IMR-90 (cell line): Measurements from ENCODE around the gene ANKRD61. TPM values are rescaled to one million over a fixed set of nuclear protein-coding genes. Genes with fewer than 3 reads are reported as not detected.

Experiments
- ATAC-seq: fragments of 200-7000 bp; cut with Tn5 transposase; 2 replicates; pipeline ENCODE4 v1.9.1; 2020; ENCODE audit warnings: low read depth, mild to moderate bottlenecking, moderate library complexity
- BruUV-seq: library from RNA; stranded (reverse); fragments of 400-500 nt; replicated peaks from 2 replicates; lab custom pipeline; 2021; lab: Mats Ljungman, UMichigan
- CTCF ChIA-PET: fragments of 300-600 bp; formaldehyde crosslinking; extraction: SDS; loops from one replicate; lab custom pipeline; 2021; ENCODE audit warnings: antibody characterized with exemption; lab: Yijun Ruan, JAX
- POLR2A ChIA-PET: fragments of 300-600 bp; sonication (Branson Sonifier 250); formaldehyde crosslinking; loops from one replicate; lab custom pipeline; 2022; ENCODE audit warnings: antibody characterized with exemption; ENCODE audit not compliant: unreplicated experiment; lab: Charles Lee
- DNase-seq: peaks from one replicate; pipeline ENCODE4 v3.0.0; 2013
- H2AFZ ChIP-seq: replicated peaks from 2 replicates; pipeline ENCODE3; 2013; ENCODE audit warnings: low read length, mild to moderate bottlenecking; ENCODE audit not compliant: poor library complexity
- H2AK5ac ChIP-seq: 2 replicates; pipeline ENCODE4 v1.6.1; 2013; ENCODE audit warnings: low read depth, low read length, inconsistent platforms
- H2AK9ac ChIP-seq: replicated peaks from 2 replicates; pipeline ENCODE3; 2013; ENCODE audit warnings: mild to moderate bottlenecking, low read depth, low read length, moderate library complexity; ENCODE audit not compliant: poor library complexity
- H2BK120ac ChIP-seq: 2 replicates; pipeline ENCODE4 v1.6.1; 2013; ENCODE audit warnings: low read depth, low read length, inconsistent platforms
- H2BK15ac ChIP-seq: 3 replicates; pipeline ENCODE4 v1.6.1; 2013; ENCODE audit warnings: low read depth, low read length, inconsistent platforms
- H2BK20ac ChIP-seq: 2 replicates; pipeline ENCODE4 v1.6.1; 2013; ENCODE audit warnings: low read depth, mild to moderate bottlenecking, inconsistent platforms, low read length, moderate library complexity
- H2BK5ac ChIP-seq: 2 replicates; pipeline ENCODE4 v1.6.1; 2013; ENCODE audit warnings: mild to moderate bottlenecking, low read depth, low read length, inconsistent platforms; ENCODE audit not compliant: poor library complexity, severe bottlenecking
- H3K14ac ChIP-seq: replicated peaks from 2 replicates; pipeline ENCODE4 v1.6.1; 2013; ENCODE audit warnings: low read depth, low read length, inconsistent platforms
- H3K18ac ChIP-seq: 2 replicates; pipeline ENCODE4 v1.6.1; 2013; ENCODE audit warnings: low read depth, low read length, control low read depth
- H3K23ac ChIP-seq: 2 replicates; pipeline ENCODE4 v1.6.1; 2013; ENCODE audit warnings: low read depth, low read length, inconsistent platforms
- H3K27ac ChIP-seq: 2 replicates; pipeline ENCODE4 v1.5.1; 2013; ENCODE audit warnings: mild to moderate bottlenecking, control low read depth, low read length; ENCODE audit not compliant: insufficient read depth
- H3K27me3 ChIP-seq: 2 replicates; pipeline ENCODE4 v1.6.1; 2013; ENCODE audit warnings: low read length; ENCODE audit not compliant: control insufficient read depth, insufficient read depth
- H3K36me3 ChIP-seq: 2 replicates; pipeline ENCODE4 v1.6.1; 2013; ENCODE audit warnings: low read length, mixed read lengths; ENCODE audit not compliant: control insufficient read depth, insufficient read depth
- H3K4ac ChIP-seq: 2 replicates; pipeline ENCODE4 v1.6.1; 2013; ENCODE audit warnings: low read depth, low read length, inconsistent platforms
- H3K4me1 ChIP-seq: 2 replicates; pipeline ENCODE4 v1.6.1; 2013; ENCODE audit warnings: low read length, mixed read lengths; ENCODE audit not compliant: control insufficient read depth, insufficient read depth
- H3K4me2 ChIP-seq: 2 replicates; pipeline ENCODE4 v1.6.1; 2013; ENCODE audit warnings: low read depth, mild to moderate bottlenecking, control low read depth, low read length, moderate library complexity
- H3K4me3 ChIP-seq: 2 replicates; pipeline ENCODE4 v1.5.1; 2013; ENCODE audit warnings: low read depth, mild to moderate bottlenecking, control low read depth, low read length, moderate library complexity; ENCODE audit not compliant: insufficient read depth
- H3K56ac ChIP-seq: 2 replicates; pipeline ENCODE4 v1.6.1; 2013; ENCODE audit warnings: low read length, inconsistent platforms; ENCODE audit not compliant: insufficient read depth; ENCODE audit errors: extremely low read depth
- H3K79me1 ChIP-seq, 2 experiments: 2 replicates each; pipeline ENCODE4 v1.6.1; 2013; ENCODE audit warnings: low read length in 2 of 2, inconsistent platforms in 1 of 2, low read depth in 1 of 2
- H3K9ac ChIP-seq: 2 replicates; pipeline ENCODE4 v1.6.1; 2013; ENCODE audit warnings: low read depth, low read length, control low read depth
- H3K9me1 ChIP-seq: 2 replicates; pipeline ENCODE4 v1.6.1; 2013; ENCODE audit warnings: low read length, inconsistent platforms; ENCODE audit not compliant: insufficient read depth
- H3K9me3 ChIP-seq: 2 replicates; pipeline ENCODE4 v1.6.1; 2013; ENCODE audit warnings: low read length; ENCODE audit not compliant: control insufficient read depth, insufficient read depth
- H4K20me1 ChIP-seq: 2 replicates; pipeline ENCODE4 v1.6.1; 2013; ENCODE audit warnings: low read length, inconsistent platforms; ENCODE audit not compliant: insufficient read depth
- H4K5ac ChIP-seq: 2 replicates; pipeline ENCODE4 v1.6.1; 2013; ENCODE audit warnings: mild to moderate bottlenecking, low read depth, low read length, control low read depth
- H4K8ac ChIP-seq, 2 experiments: 2 replicates each; pipeline ENCODE4 v1.6.1; 2013; ENCODE audit warnings: low read depth in 2 of 2, low read length in 2 of 2, control low read depth in 1 of 2, inconsistent platforms in 1 of 2
- H4K91ac ChIP-seq: 2 replicates; pipeline ENCODE4 v1.6.1; 2013; ENCODE audit warnings: low read depth, low read length, inconsistent platforms; ENCODE audit not compliant: insufficient read depth
- CHD1 ChIP-seq: IDR thresholded peaks from 2 replicates; pipeline ENCODE4 v1.6.1; 2012; ENCODE audit warnings: low read depth, low read length, improper control_type of control experiment
- CTCF ChIP-seq: conservative IDR thresholded peaks from 2 replicates; pipeline ENCODE4 v1.5.1; 2012; ENCODE audit warnings: mild to moderate bottlenecking, low read depth, low read length, improper control_type of control experiment
- ELK1 ChIP-seq: fragments of 150-350 bp; IDR thresholded peaks from 2 replicates; pipeline ENCODE4 v1.6.1; 2016; ENCODE audit warnings: low read depth, mild to moderate bottlenecking, low read length, moderate library complexity, borderline replicate concordance
- FOS ChIP-seq: fragments of 150-350 bp; IDR thresholded peaks from 2 replicates; pipeline ENCODE4 v1.6.1; 2016; ENCODE audit warnings: low read depth, low read length
- MAFK ChIP-seq: IDR thresholded peaks from 2 replicates; pipeline ENCODE4 v1.6.1; 2012; ENCODE audit warnings: low read depth, low read length, improper control_type of control experiment
- MAZ ChIP-seq: IDR thresholded peaks from 2 replicates; pipeline ENCODE4 v1.6.1; 2012; ENCODE audit warnings: low read depth, mild to moderate bottlenecking, low read length, improper control_type of control experiment, moderate library complexity, borderline replicate concordance
- MXI1 ChIP-seq: IDR thresholded peaks from 2 replicates; pipeline ENCODE4 v1.6.1; 2012; ENCODE audit warnings: low read depth, mild to moderate bottlenecking, low read length, moderate library complexity, borderline replicate concordance
- NFE2L2 ChIP-seq: fragments of 150-350 bp; IDR thresholded peaks from 2 replicates; pipeline ENCODE4 v1.6.1; 2016; ENCODE audit warnings: low read depth, mild to moderate bottlenecking, low read length
- POLR2A ChIP-seq: IDR thresholded peaks from 2 replicates; pipeline ENCODE4 v1.6.1; 2012; ENCODE audit warnings: mild to moderate bottlenecking, low read depth, low read length
- RAD21 ChIP-seq: IDR thresholded peaks from 2 replicates; pipeline ENCODE4 v1.6.1; 2012; ENCODE audit warnings: low read length, improper control_type of control experiment
- RCOR1 ChIP-seq: IDR thresholded peaks from 2 replicates; pipeline ENCODE4 v1.6.1; 2012; ENCODE audit warnings: mild to moderate bottlenecking, low read length, improper control_type of control experiment; ENCODE audit not compliant: insufficient replicate concordance
- RFX5 ChIP-seq: IDR thresholded peaks from 2 replicates; pipeline ENCODE4 v1.8.0; 2012; ENCODE audit warnings: low read depth, mild to moderate bottlenecking, low read length, moderate library complexity
- SMC3 ChIP-seq: fragments of 150-350 bp; IDR thresholded peaks from 2 replicates; pipeline ENCODE4 v1.6.1; 2016; ENCODE audit warnings: low read depth, mild to moderate bottlenecking, antibody characterized with exemption, low read length, moderate library complexity
- USF2 ChIP-seq: fragments of 150-350 bp; IDR thresholded peaks from 2 replicates; pipeline ENCODE4 v1.6.1; 2017; ENCODE audit warnings: mild to moderate bottlenecking, antibody characterized with exemption, low read length, low read depth
- WGBS, 2 experiments: methylation state at CpG; one replicate each; pipeline versions ENCODE4 v1.1.5 to v1.1.7; 2013; ENCODE audit warnings: missing lambda C conversion rate in 2 of 2; ENCODE audit not compliant: insufficient read length in 1 of 2; ENCODE audit errors: extremely low coverage in 2 of 2; 5-methylcytosine and 5-hydroxymethylcytosine counted together
- dilution Hi-C: fragments of 300-500 bp; cut with HindIII; formaldehyde crosslinking; loops from one replicate; pipeline ENCODE4 v1.14.3; 2018; ENCODE audit warnings: low sequenced_read_pairs; ENCODE audit not compliant: unreplicated experiment
- in situ Hi-C: fragments of 300-500 bp; cut with MboI; formaldehyde crosslinking; loops from 3 replicates; pipeline ENCODE4 v1.14.3; 2019; ENCODE audit warnings: low sequenced_read_pairs, inconsistent platforms, mixed read lengths
- intact Hi-C: fragments of 100-400 bp; cut with micrococcal nuclease; formaldehyde crosslinking; loops from 2 replicates; pipeline ENCODE4 v1.10.0; 2022
- polyA plus RNA-seq, 3 experiments: library from polyadenylated mRNA; depleted of rRNA; stranded (reverse); fragments of >200 nt; gene quantifications; 2 replicates each; pipeline ENCODE4 v1.2.3, GENCODE V29; 2012; ENCODE audit warnings: low replicate concordance in 1 of 3
- total RNA-seq: library from RNA; depleted of rRNA; stranded (reverse); fragments of >200 nt; gene quantifications from 2 replicates; pipeline ENCODE4 v1.2.3, GENCODE V29; 2012

ANKRD61 gene
- total and polyA plus RNA-seq, 2 of the 4 experiments (the other 2 are of a cell fraction) = 0.17 to 0.36 TPM

- Histone ChIP-seq H3K9me1 (peaks cover 7% of the 10 kb centered on the region), H3K14ac (no peak overlapping the region), H2AFZ (no peak overlapping the region), H4K20me1 (no peaks in the 10 kb centered on the region), H2BK120ac (no peak overlapping the region), H2AK5ac (no peak overlapping the region), H3K27ac (no peak overlapping the region), H2BK20ac (no peak overlapping the region), H3K79me1 (peaks cover 13 to 69% of the 10 kb centered on the region in 2 experiments), H2BK5ac (no peak overlapping the region), H3K4me2 (no peak overlapping the region), H3K56ac (no peak overlapping the region), H2AK9ac (no peak overlapping the region), H4K8ac (no peak overlapping the region), H3K36me3 (peaks cover 13% of the 10 kb centered on the region), H2BK15ac (no peak overlapping the region), H4K5ac (no peak overlapping the region), H3K4me1 (peaks cover 10% of the 10 kb centered on the region), H3K9me3 (no peaks in the 10 kb centered on the region), H3K4me3 (no peak overlapping the region), H3K23ac (0 out of 2 replicates have a peak overlapping the region, but pooled peaks have one; percentile 15), H4K91ac (no peak overlapping the region), H3K4ac (no peak overlapping the region), H3K18ac (no peak overlapping the region), H3K27me3 (no peaks in the 10 kb centered on the region), H3K9ac (no peak overlapping the region)
- in situ Hi-C loops (no loop called here), dilution Hi-C loops (no loop called here), intact Hi-C loops (no loop called here)
- no peak for DNase-seq
- ChIA-PET POLR2A (no interaction called here), CTCF (interaction anchor here (0.6 kb wide), 1 partner anchor 15 kb away, joined by 4 read pairs; no protein-coding TSS in a partner anchor)
- no CpG with 5 or more reads among the region's 2 CpGs for WGBS, 2 experiments
- no peak for ATAC-seq
- TSS peak; percentile 58 for BruUV-seq
- TF ChIP-seq MAFK (no peak), RCOR1 (no peak), POLR2A (no peak), CTCF (no peak), RFX5 (no peak), CHD1 (no peak), MXI1 (no peak), RAD21 (no peak), MAZ (no peak), USF2 (no peak), SMC3 (no peak), FOS (no peak), NFE2L2 (no peak), ELK1 (no peak)
Measured at GRCh38 chr7:6011541-6011940, 19.6 kb upstream of the ANKRD61 start.
